Measurements from ENCODE around the gene ZNF511. TPM values are rescaled to one million over a fixed set of nuclear protein-coding genes. Genes with fewer than 3 reads are reported as not detected.

Gene ZNF511
- total RNA-seq, 1 experiment from 2014 or later, result 49.0 TPM

- H3K4me2 ChIP-seq (ENCODE audit: low read length), result no peak overlapping the region
- H3K4me3 ChIP-seq (replicated peaks in 1 of 2; ENCODE audit: low read depth in 1 of 2, low read length in 2 of 2), result no peak overlapping the region
- CTCF ChIA-PET, result no interaction called here
- no peak overlapping the region for H3K27ac ChIP-seq (ENCODE audit: low read depth, low read length)
- no peaks in the 10 kb centered on the region for H3K9me2 ChIP-seq (ENCODE audit: insufficient read depth)
- intact Hi-C loops (cut with micrococcal nuclease), result no loop called here
- POLR2A ChIA-PET, result no interaction called here
- H3K4me1 ChIP-seq (ENCODE audit: control insufficient read depth in 1 of 2, insufficient read depth in 2 of 2, low read length in 2 of 2), result peaks cover 2 to 8% of the 10 kb centered on the region in 2 experiments; a peak in 2 of 4 replicates
- H4K20me1 ChIP-seq (ENCODE audit: insufficient read depth), result no peaks in the 10 kb centered on the region
- H3K79me2 ChIP-seq (ENCODE audit: insufficient read depth, low read length), result peaks cover 48% of the 10 kb centered on the region
- no peak for DNase-seq (ENCODE audit: low read depth, low spot score)
- no peaks in the 10 kb centered on the region for H3K27me3 ChIP-seq (ENCODE audit: insufficient read depth, low read length)
- TF ChIP-seq RAD21 (IDR thresholded peaks at IDR 0.05; ENCODE audit: low read depth) (no peak), REST (IDR thresholded peaks at IDR 0.05; ENCODE audit: low read depth) (no peak), FOSL1 (IDR thresholded peaks at IDR 0.05; ENCODE audit: low read depth) (no peak), SIN3A (IDR thresholded peaks at IDR 0.05; ENCODE audit: low read depth) (no peak), TCF7L2 (IDR thresholded peaks at IDR 0.05; ENCODE audit: borderline replicate concordance, extremely low read depth, insufficient read depth, insufficient read length) (no peak)
- no peak for ATAC-seq
- RAD21 ChIA-PET (ENCODE audit: low non-redundant PET in 1 of 2, low total read pairs in 2 of 2, uncharacterized antibody in 2 of 2, unreplicated experiment in 2 of 2), result no interaction called here
- H3K36me3 ChIP-seq (ENCODE audit: control insufficient read depth in 1 of 2, insufficient read depth in 2 of 2, low read length in 2 of 2), result peaks cover 0 to 4% of the 10 kb centered on the region in 2 experiments; a peak in 2 of 4 replicates
- no peak overlapping the region for H2AFZ ChIP-seq (ENCODE audit: low read depth, low read length, poor library complexity, severe bottlenecking)
- no TSS peak for BruUV-seq (replicated peaks)
- no peaks in the 10 kb centered on the region for H3K9me3 ChIP-seq (ENCODE audit: control insufficient read depth in 1 of 2, insufficient read depth in 1 of 2, low read depth in 1 of 2, low read length in 2 of 2)
- no peak overlapping the region for H3K9ac ChIP-seq (ENCODE audit: low read length)
Observed at GRCh38 chr10:133303206-133303605, 5.5 kb upstream of the ZNF511 start.

- Histone ChIP-seq H3K9me3 (ENCODE audit: control insufficient read depth in 1 of 2, insufficient read depth in 1 of 2, low read depth in 1 of 2, low read length in 2 of 2) (no peaks in the 10 kb centered on the region), H3K4me2 (ENCODE audit: low read length) (no peak overlapping the region), H3K27me3 (ENCODE audit: insufficient read depth, low read length) (no peaks in the 10 kb centered on the region), H3K79me2 (ENCODE audit: insufficient read depth, low read length) (peaks cover 50% of the 10 kb centered on the region), H3K4me3 (replicated peaks in 1 of 2; ENCODE audit: low read depth in 1 of 2, low read length in 2 of 2) (no peak overlapping the region), H3K27ac (ENCODE audit: low read depth, low read length) (no peak overlapping the region), H3K9ac (ENCODE audit: low read length) (no peak overlapping the region), H2AFZ (ENCODE audit: low read depth, low read length, poor library complexity, severe bottlenecking) (no peak overlapping the region), H3K4me1 (ENCODE audit: control insufficient read depth in 1 of 2, insufficient read depth in 2 of 2, low read length in 2 of 2) (peaks cover 2 to 15% of the 10 kb centered on the region in 2 experiments; a peak in 2 of 4 replicates), H4K20me1 (ENCODE audit: insufficient read depth) (no peaks in the 10 kb centered on the region), H3K36me3 (ENCODE audit: control insufficient read depth in 1 of 2, insufficient read depth in 2 of 2, low read length in 2 of 2) (no peaks in the 10 kb centered on the region; a peak in 1 of 4 replicates), H3K9me2 (ENCODE audit: insufficient read depth) (no peaks in the 10 kb centered on the region)
- no TSS peak for BruUV-seq (replicated peaks)
- DNase-seq (ENCODE audit: low read depth, low spot score) (no peak), ATAC-seq (no peak)
- intact Hi-C loops (cut with micrococcal nuclease), result loop anchor here (2.0 kb wide), 1 partner anchor 401 kb away; no protein-coding TSS in a partner anchor
- ChIA-PET RAD21 (ENCODE audit: low non-redundant PET in 1 of 2, low total read pairs in 2 of 2, uncharacterized antibody in 2 of 2, unreplicated experiment in 2 of 2) (no interaction called here), POLR2A (no interaction called here), CTCF (no interaction called here)
- no peak for TF ChIP-seq CBX3 (IDR thresholded peaks at IDR 0.05; ENCODE audit: low read depth)
- no peak for TF ChIP-seq ZNF274 (IDR thresholded peaks at IDR 0.05; ENCODE audit: low read depth, low read length)
- no peak for TF ChIP-seq EZH2 (IDR thresholded peaks at IDR 0.05)
- TF ChIP-seq CTCF (IDR thresholded peaks at IDR 0.05 in 2 of 3, conservative IDR thresholded peaks at IDR 0.05 in 1 of 3; ENCODE audit: borderline replicate concordance in 1 of 3, insufficient read depth in 1 of 3, low read depth in 2 of 3, low read length in 2 of 3), result no peak
- no peak for TF ChIP-seq SP1 (IDR thresholded peaks at IDR 0.05; ENCODE audit: low read depth)
- no peak for TF ChIP-seq FOSL1 (IDR thresholded peaks at IDR 0.05; ENCODE audit: low read depth)
- TF ChIP-seq SRF (IDR thresholded peaks at IDR 0.05; ENCODE audit: low read depth), result no peak
- TF ChIP-seq ZFX (IDR thresholded peaks at IDR 0.05), result no peak
- TF ChIP-seq REST (IDR thresholded peaks at IDR 0.05; ENCODE audit: low read depth), result no peak
Observed at GRCh38 chr10:133306097-133306476, 2.6 kb upstream of the ZNF511 start.

Measured in HCT116 (cell line).